Measurements from ENCODE around the gene HSF4. TPM values are rescaled to one million over a fixed set of nuclear protein-coding genes. Genes with fewer than 3 reads are reported as not detected.

The HSF4 gene
- total RNA-seq, 1 experiment from 2014 or later, result 1.6 TPM

Other genes starting within 250 kb of the HSF4 start
- not detected in 2 replicates for gene CDH16, start 245.9 kb upstream of the HSF4 start, total RNA-seq (2014; rRNA removed; shearing (Covaris generic))
- 0.10 TPM in 1 of 2 replicates, not detected in the other for gene RRAD, start 239.2 kb upstream of the HSF4 start, total RNA-seq (2014; rRNA removed; shearing (Covaris generic))
- gene CIAO2B, start 230.3 kb upstream of the HSF4 start, total RNA-seq (2014; rRNA removed; shearing (Covaris generic)), result 91.1 TPM in 2 replicates
- gene CES2, start 229.2 kb upstream of the HSF4 start, total RNA-seq (2014; rRNA removed; shearing (Covaris generic)), result 8.3 and 13.0 TPM in 2 replicates
- 0.31 and 0.44 TPM in 2 replicates for gene CES3, start 203.5 kb upstream of the HSF4 start, total RNA-seq (2014; rRNA removed; shearing (Covaris generic))
- 0.07 and 0.45 TPM in 2 replicates for gene CES4A, start 176.2 kb upstream of the HSF4 start, total RNA-seq (2014; rRNA removed; shearing (Covaris generic))
- gene CBFB, start 135.6 kb upstream of the HSF4 start, total RNA-seq (2014; rRNA removed; shearing (Covaris generic)), result 31.4 and 49.3 TPM in 2 replicates
- gene PHAF1, start 54.8 kb upstream of the HSF4 start, total RNA-seq (2014; rRNA removed; shearing (Covaris generic)), result 24.1 and 32.1 TPM in 2 replicates
- gene B3GNT9, start 13.7 kb upstream of the HSF4 start, total RNA-seq (2014; rRNA removed; shearing (Covaris generic)), result 7.6 and 8.7 TPM in 2 replicates
- 1.3 and 1.8 TPM in 2 replicates for gene TRADD, start 4.8 kb upstream of the HSF4 start, total RNA-seq (2014; rRNA removed; shearing (Covaris generic))
- gene FBXL8, start 4.8 kb upstream of the HSF4 start, total RNA-seq (2014; rRNA removed; shearing (Covaris generic)), result 0.67 and 0.73 TPM in 2 replicates
- gene NOL3, start 5.8 kb downstream of the HSF4 start, total RNA-seq (2014; rRNA removed; shearing (Covaris generic)), result 5.3 and 7.4 TPM in 2 replicates
- gene MATCAP1, start 19.2 kb downstream of the HSF4 start, total RNA-seq (2014; rRNA removed; shearing (Covaris generic)), result 16.2 and 18.9 TPM in 2 replicates
- 3.6 and 4.8 TPM in 2 replicates for gene EXOC3L1, start 25.4 kb downstream of the HSF4 start, total RNA-seq (2014; rRNA removed; shearing (Covaris generic))
- gene E2F4, start 27.4 kb downstream of the HSF4 start, total RNA-seq (2014; rRNA removed; shearing (Covaris generic)), result 104 and 117 TPM in 2 replicates
- gene ELMO3, start 34.4 kb downstream of the HSF4 start, total RNA-seq (2014; rRNA removed; shearing (Covaris generic)), result 10.4 and 11.4 TPM in 2 replicates
- gene TMEM208, start 62.4 kb downstream of the HSF4 start, total RNA-seq (2014; rRNA removed; shearing (Covaris generic)), result 19.3 and 27.3 TPM in 2 replicates
- gene FHOD1, start 82.7 kb downstream of the HSF4 start, total RNA-seq (2014; rRNA removed; shearing (Covaris generic)), result 22.4 and 37.4 TPM in 2 replicates
- gene SLC9A5, start 84.2 kb downstream of the HSF4 start, total RNA-seq (2014; rRNA removed; shearing (Covaris generic)), result 1.6 and 2.5 TPM in 2 replicates
- 9.6 and 15.0 TPM in 2 replicates for gene PLEKHG4, start 114.8 kb downstream of the HSF4 start, total RNA-seq (2014; rRNA removed; shearing (Covaris generic))
- gene KCTD19, start 162.0 kb downstream of the HSF4 start, total RNA-seq (2014; rRNA removed; shearing (Covaris generic)), result 0.89 and 2.1 TPM in 2 replicates
- gene LRRC36, start 162.1 kb downstream of the HSF4 start, total RNA-seq (2014; rRNA removed; shearing (Covaris generic)), result 0.44 TPM in 1 of 2 replicates, not detected in the other
- gene TPPP3, start 228.8 kb downstream of the HSF4 start, total RNA-seq (2014; rRNA removed; shearing (Covaris generic)), result 0.44 and 0.80 TPM in 2 replicates